A549 (cell line): ENCODE data around the gene MEGF6. TPM values are rescaled to one million over a fixed set of nuclear protein-coding genes. Genes with fewer than 3 reads are reported as not detected.

Source experiments
- ATAC-seq, 2 experiments: fragments of 200-7000 bp in 1 of 2; fragments of >200 bp in 1 of 2; cut with Nextera tagmentation in 1 of 2; cut with Tn5 transposase in 1 of 2; 3 replicates each; pipeline versions ENCODE4 v1.8.0 to v1.9.1; 2018 to 2020; ENCODE audit warnings: mild to moderate bottlenecking in 1 of 2, moderate library complexity in 1 of 2
- CTCF ChIA-PET: fragments of 300-600 bp; sonication (Branson Sonifier 250); formaldehyde crosslinking; extraction: SDS; loops from one replicate; lab custom pipeline; 2021; ENCODE audit warnings: antibody characterized with exemption, inconsistent platforms; lab: Yijun Ruan, JAX
- POLR2A ChIA-PET: fragments of 350-600 bp; formaldehyde crosslinking; extraction: SDS; loops from one replicate; lab custom pipeline; 2021; ENCODE audit warnings: antibody characterized with exemption, inconsistent platforms; lab: Yijun Ruan, JAX
- DNase-seq, 2 experiments: peaks; one replicate each; pipeline versions ENCODE4 v3.0.0 to v3.0.0-alpha.2; 2011 to 2016; ENCODE audit warnings: low read depth in 1 of 2, low spot score in 1 of 2
- FAIRE-seq: peaks from 2 replicates; lab custom pipeline; 2011; peaks lifted over from hg19 to GRCh38; lab: Jason Lieb, UNC
- H3K27ac ChIP-seq, 2 experiments: fragments of >200 bp; sonication (Bioruptor Twin); formaldehyde crosslinking; 3 replicates each; pipeline ENCODE4 v1.5.1; 2016 to 2017
- H3K4me1 ChIP-seq: fragments of >200 bp; sonication (Bioruptor Twin); formaldehyde crosslinking; 3 replicates; pipeline ENCODE4 v1.6.1; 2016
- H3K4me2 ChIP-seq: fragments of >200 bp; sonication (Bioruptor Twin); formaldehyde crosslinking; 3 replicates; pipeline ENCODE4 v1.6.1; 2016
- H3K4me3 ChIP-seq: fragments of >200 bp; sonication (Bioruptor Twin); formaldehyde crosslinking; 3 replicates; pipeline ENCODE4 v1.5.1; 2016
- H3K9me3 ChIP-seq: fragments of >200 bp; sonication (Bioruptor Twin); formaldehyde crosslinking; 3 replicates; pipeline ENCODE4 v1.6.1; 2016
- CEBPB ChIP-seq, 2 experiments: fragments of >200 bp in 1 of 2; sonication (Bioruptor Twin) in 1 of 2; formaldehyde crosslinking in 1 of 2; IDR thresholded peaks; 2 replicates each; pipeline ENCODE4 v1.6.1; 2012 to 2016
- FOSL2 ChIP-seq, 2 experiments: fragments of 450-650 bp in 1 of 2; fragments of >200 bp in 1 of 2; sonication (Bioruptor Twin) in 1 of 2; formaldehyde crosslinking; IDR thresholded peaks; 2 replicates each; pipeline versions ENCODE4 v1.5.0 to v1.6.1; 2016 to 2020; ENCODE audit warnings: mild to moderate bottlenecking in 1 of 2, moderate library complexity in 1 of 2
- FOXS1 ChIP-seq: fragments of 250-450 bp; sonication (Bioruptor Pico); IDR thresholded peaks from 2 replicates; pipeline ENCODE4 v1.5.0; 2020; ENCODE audit warnings: mild to moderate bottlenecking, moderate library complexity
- GATA3 ChIP-seq: IDR thresholded peaks from 2 replicates; pipeline ENCODE4 v1.6.1; 2012; ENCODE audit warnings: borderline replicate concordance
- MAFK ChIP-seq: fragments of 450-650 bp; IDR thresholded peaks from 2 replicates; pipeline ENCODE4 v1.6.1; 2014; ENCODE audit not compliant: partially characterized antibody
- MAZ ChIP-seq: fragments of 150-350 bp; IDR thresholded peaks from 2 replicates; pipeline ENCODE4 v1.6.1; 2014; ENCODE audit warnings: antibody characterized with exemption, low read depth, low read length, borderline replicate concordance
- MYC ChIP-seq: IDR thresholded peaks from 2 replicates; pipeline ENCODE4 v1.6.1; 2012; ENCODE audit warnings: mild to moderate bottlenecking, inconsistent platforms, low read length, improper control_type of control experiment, borderline replicate concordance
- NFE2L2 ChIP-seq: fragments of 150-350 bp; conservative IDR thresholded peaks from 2 replicates; pipeline ENCODE4 v1.6.1; 2014; ENCODE audit warnings: low read length
- NR3C1 ChIP-seq: fragments of >200 bp; sonication (Bioruptor Twin); formaldehyde crosslinking; IDR thresholded peaks from 3 replicates; pipeline ENCODE4 v1.6.1; 2017
- POLR2A ChIP-seq: IDR thresholded peaks from 2 replicates; pipeline ENCODE4 v1.6.1; 2012; ENCODE audit warnings: mild to moderate bottlenecking, low read length
- POLR2AphosphoS2 ChIP-seq: conservative IDR thresholded peaks from 2 replicates; pipeline ENCODE4 v1.6.1; 2012; ENCODE audit warnings: low read length, improper control_type of control experiment, inconsistent platforms
- RNF2 ChIP-seq: fragments of 200-600 bp; sonication (generic); IDR thresholded peaks from 2 replicates; pipeline ENCODE4 v1.6.1; 2016; ENCODE audit warnings: low read depth, mild to moderate bottlenecking, antibody characterized with exemption, moderate library complexity, borderline replicate concordance
- TP53 ChIP-seq: fragments of 250-450 bp; sonication (Bioruptor Pico); IDR thresholded peaks from 2 replicates; pipeline ENCODE4 v1.5.0; 2021; ENCODE audit warnings: mild to moderate bottlenecking, moderate library complexity
- ZC3H11A ChIP-seq: fragments of 450-650 bp; IDR thresholded peaks from 2 replicates; pipeline ENCODE4 v1.6.1; 2014; ENCODE audit warnings: antibody characterized with exemption, mild to moderate bottlenecking
- ZFP36 ChIP-seq: fragments of 450-650 bp; IDR thresholded peaks from 2 replicates; pipeline ENCODE4 v1.6.1; 2014; ENCODE audit warnings: borderline replicate concordance; ENCODE audit not compliant: partially characterized antibody
- ZNF302 ChIP-seq: fragments of 250-450 bp; sonication (Bioruptor Pico); IDR thresholded peaks from 2 replicates; pipeline ENCODE4 v1.9.0; 2021; ENCODE audit warnings: inconsistent platforms, mild to moderate bottlenecking, moderate library complexity
- ZSCAN20 ChIP-seq: fragments of 250-450 bp; sonication (Bioruptor Pico); IDR thresholded peaks from 2 replicates; pipeline ENCODE4 v1.8.0; 2022; ENCODE audit warnings: mild to moderate bottlenecking, moderate library complexity
- WGBS: methylation state at CpG from one replicate; pipeline ENCODE4 v1.1.6; 2017; ENCODE audit errors: missing lambda C conversion rate; 5-methylcytosine and 5-hydroxymethylcytosine counted together
- polyA plus RNA-seq, 4 experiments: library from polyadenylated mRNA; depleted of rRNA in 3 of 4; stranded (reverse); fragments of >200 nt; fragmentation: RNase III in 1 of 4; extraction: RNeasy Plus Mini Kit Qiagen cat#74134 plus additional on column Dnase treatment in 1 of 4; gene quantifications; 2 replicates in 3 of 4; 3 replicates in 1 of 4; pipeline ENCODE4 v1.2.3, GENCODE V29; 2011 to 2017
- TF ChIP-seq, protein P1 (sequence below): IDR thresholded peaks from 2 replicates; pipeline ENCODE4 v1.6.1; 2012
- TF ChIP-seq, protein P2 (sequence below): IDR thresholded peaks from 2 replicates; pipeline ENCODE4 v1.6.1; 2012
- TF ChIP-seq, protein P3 (sequence below): fragments of 450-650 bp; IDR thresholded peaks from 2 replicates; pipeline ENCODE4 v1.6.1; 2014; ENCODE audit warnings: antibody characterized with exemption
- TF ChIP-seq, protein P4 (sequence below): fragments of >200 bp; sonication (Bioruptor Twin); formaldehyde crosslinking; IDR thresholded peaks from 3 replicates; pipeline ENCODE4 v1.5.1; 2016
- TF ChIP-seq, protein P5 (sequence below): fragments of 200-600 bp; sonication (generic); IDR thresholded peaks from 2 replicates; pipeline ENCODE4 v1.6.1; 2016; ENCODE audit warnings: antibody characterized with exemption, mild to moderate bottlenecking, moderate library complexity

The MEGF6 gene
- polyA plus RNA-seq, 2 of the 4 experiments (the other 2 are of a cell fraction): 0.66 to 13.7 TPM

DNA sequence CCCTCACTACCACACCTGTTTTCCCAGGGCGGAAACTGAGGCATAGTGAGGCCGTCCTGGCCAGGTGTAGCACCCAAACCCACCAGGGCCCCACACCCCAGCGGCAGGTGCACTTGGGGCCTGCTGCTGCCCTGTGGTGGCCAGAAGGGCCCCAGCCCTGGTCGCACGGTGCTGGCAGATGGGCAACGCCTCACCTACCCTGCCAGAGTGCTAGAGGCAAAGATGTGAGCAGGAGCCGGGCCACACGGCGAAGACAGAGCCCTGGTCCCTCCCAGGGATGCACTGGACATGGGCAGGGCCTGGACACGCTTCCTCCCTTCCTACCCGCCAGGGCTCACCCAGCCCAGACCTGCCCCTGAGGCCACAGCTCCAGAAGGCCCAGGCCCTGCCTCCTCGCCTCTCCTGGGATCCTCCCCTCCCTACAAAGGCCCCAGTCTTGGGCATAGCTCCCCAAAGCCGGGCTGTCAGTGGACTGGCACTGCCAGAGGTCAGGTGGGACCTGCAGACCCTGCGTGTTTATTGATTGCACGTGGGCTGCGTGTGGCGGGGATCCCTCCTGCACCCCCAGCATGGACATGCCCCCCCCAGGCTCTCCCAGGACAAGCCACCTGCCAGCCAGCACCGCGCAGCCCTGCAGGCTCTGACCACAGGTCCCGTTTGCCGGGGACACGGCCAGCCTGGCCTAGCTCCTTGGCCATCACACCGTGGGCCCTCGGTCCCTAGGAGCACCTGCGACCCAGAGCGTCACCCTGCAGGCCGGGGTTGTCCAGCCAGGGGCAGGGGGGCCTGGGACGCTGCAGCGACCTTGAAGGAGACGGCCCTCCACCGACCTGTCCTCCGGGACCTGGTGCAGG, 44.1 kb downstream of the MEGF6 start:
- H3K9me3 ChIP-seq: no peaks in the 10 kb centered on the region
- H3K27ac ChIP-seq: no peak overlapping the region
- 83% methylated on average over 12 of the region's 32 CpGs for WGBS
- DNase-seq (no peak), FAIRE-seq (no peak), ATAC-seq (0 out of 6 replicates have a peak, but pooled peaks of 1 of the 2 experiments have one; percentile 9)
- TF ChIP-seq POLR2AphosphoS2 (no peak), TP53 (no peak), ZNF302 (CRISPR knock-in tag) (no peak), ZSCAN20 (CRISPR knock-in tag) (no peak), FOXS1 (CRISPR knock-in tag) (no peak), MAZ (no peak), ZFP36 (no peak), POLR2A (no peak), FOSL2 (IDR thresholded peaks at IDR 0.05) (no peak), FOSL2 (CRISPR knock-in tag; IDR thresholded peaks at IDR 0.05) (no peak), CEBPB (IDR thresholded peaks at IDR 0.05) (no peak), MYC (no peak)
- TF ChIP-seq, protein P1, sequence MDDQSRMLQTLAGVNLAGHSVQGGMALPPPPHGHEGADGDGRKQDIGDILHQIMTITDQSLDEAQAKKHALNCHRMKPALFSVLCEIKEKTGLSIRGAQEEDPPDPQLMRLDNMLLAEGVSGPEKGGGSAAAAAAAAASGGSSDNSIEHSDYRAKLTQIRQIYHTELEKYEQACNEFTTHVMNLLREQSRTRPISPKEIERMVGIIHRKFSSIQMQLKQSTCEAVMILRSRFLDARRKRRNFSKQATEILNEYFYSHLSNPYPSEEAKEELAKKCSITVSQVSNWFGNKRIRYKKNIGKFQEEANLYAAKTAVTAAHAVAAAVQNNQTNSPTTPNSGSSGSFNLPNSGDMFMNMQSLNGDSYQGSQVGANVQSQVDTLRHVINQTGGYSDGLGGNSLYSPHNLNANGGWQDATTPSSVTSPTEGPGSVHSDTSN: no peak
- TF ChIP-seq, protein P2, sequence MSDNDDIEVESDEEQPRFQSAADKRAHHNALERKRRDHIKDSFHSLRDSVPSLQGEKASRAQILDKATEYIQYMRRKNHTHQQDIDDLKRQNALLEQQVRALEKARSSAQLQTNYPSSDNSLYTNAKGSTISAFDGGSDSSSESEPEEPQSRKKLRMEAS: no peak
- TF ChIP-seq, protein P3, sequence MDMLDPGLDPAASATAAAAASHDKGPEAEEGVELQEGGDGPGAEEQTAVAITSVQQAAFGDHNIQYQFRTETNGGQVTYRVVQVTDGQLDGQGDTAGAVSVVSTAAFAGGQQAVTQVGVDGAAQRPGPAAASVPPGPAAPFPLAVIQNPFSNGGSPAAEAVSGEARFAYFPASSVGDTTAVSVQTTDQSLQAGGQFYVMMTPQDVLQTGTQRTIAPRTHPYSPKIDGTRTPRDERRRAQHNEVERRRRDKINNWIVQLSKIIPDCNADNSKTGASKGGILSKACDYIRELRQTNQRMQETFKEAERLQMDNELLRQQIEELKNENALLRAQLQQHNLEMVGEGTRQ: no peak
- TF ChIP-seq, protein P4, sequence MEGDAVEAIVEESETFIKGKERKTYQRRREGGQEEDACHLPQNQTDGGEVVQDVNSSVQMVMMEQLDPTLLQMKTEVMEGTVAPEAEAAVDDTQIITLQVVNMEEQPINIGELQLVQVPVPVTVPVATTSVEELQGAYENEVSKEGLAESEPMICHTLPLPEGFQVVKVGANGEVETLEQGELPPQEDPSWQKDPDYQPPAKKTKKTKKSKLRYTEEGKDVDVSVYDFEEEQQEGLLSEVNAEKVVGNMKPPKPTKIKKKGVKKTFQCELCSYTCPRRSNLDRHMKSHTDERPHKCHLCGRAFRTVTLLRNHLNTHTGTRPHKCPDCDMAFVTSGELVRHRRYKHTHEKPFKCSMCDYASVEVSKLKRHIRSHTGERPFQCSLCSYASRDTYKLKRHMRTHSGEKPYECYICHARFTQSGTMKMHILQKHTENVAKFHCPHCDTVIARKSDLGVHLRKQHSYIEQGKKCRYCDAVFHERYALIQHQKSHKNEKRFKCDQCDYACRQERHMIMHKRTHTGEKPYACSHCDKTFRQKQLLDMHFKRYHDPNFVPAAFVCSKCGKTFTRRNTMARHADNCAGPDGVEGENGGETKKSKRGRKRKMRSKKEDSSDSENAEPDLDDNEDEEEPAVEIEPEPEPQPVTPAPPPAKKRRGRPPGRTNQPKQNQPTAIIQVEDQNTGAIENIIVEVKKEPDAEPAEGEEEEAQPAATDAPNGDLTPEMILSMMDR: no peak
- no peaks in the 10 kb centered on the region for H3K4me1 ChIP-seq
- no peak overlapping the region for H3K4me3 ChIP-seq
- ChIA-PET POLR2A (no interaction called here), CTCF (interaction anchor here (0.6 to 6.0 kb wide), 7 partner anchors 8 to 114 kb away, joined by 3 to 81 read pairs (median 4); no protein-coding TSS in a partner anchor)
- H3K4me2 ChIP-seq: no peak overlapping the region

DNA sequence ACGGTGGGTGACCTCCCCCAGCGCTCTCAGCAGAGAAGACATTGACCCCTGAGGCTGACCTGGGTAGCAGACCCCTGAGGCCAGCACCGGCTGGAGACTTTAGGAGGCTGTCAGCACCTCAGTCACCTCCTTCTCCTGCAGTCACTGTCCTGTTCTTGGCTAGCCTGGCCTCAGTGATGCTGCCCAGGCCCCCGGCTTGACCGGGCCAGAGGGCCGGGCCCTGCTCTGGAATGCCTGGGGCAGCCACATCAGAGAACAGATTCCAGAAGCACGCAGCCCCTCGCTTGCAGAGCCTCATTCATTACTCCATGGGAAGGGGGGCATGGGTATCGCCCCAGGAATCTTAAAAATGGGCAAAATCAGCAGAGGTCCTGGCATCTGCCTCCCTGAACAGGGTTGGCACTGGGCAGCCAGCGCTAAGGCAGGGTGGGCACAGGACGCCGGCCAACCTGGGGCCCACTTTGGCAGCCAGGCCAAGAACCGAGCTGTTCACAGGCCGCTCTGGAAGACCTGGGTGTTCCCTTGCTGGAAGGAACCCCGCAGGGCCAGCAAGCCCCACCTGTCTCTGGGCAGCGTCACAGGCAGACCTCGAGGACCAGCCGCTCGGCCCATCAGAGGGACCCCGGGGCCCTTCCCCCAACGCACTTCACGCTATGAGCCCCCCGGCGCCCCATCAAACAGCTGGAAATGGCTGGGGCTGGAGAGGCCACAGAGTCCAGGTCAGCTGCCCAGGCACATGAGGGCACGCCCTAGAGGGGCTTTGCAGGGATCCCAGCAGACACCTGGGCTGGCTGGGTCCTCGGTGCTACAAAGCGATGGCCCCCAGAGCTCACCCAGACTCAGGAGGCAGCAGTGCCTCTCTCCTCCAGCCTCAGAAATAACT, 45.1 kb downstream of the MEGF6 start:
- no peak for FAIRE-seq
- no peaks in the 10 kb centered on the region for H3K4me1 ChIP-seq
- ChIA-PET CTCF (interaction anchor here (0.5 to 6.0 kb wide), 12 partner anchors 10 to 113 kb away, joined by 3 to 81 read pairs (median 4); no protein-coding TSS in a partner anchor), POLR2A (no interaction called here)
- no peak for ATAC-seq
- no peak for DNase-seq
- H3K4me2 ChIP-seq: no peak overlapping the region
- H3K27ac ChIP-seq: no peak overlapping the region
- H3K9me3 ChIP-seq: no peaks in the 10 kb centered on the region
- no peak overlapping the region for H3K4me3 ChIP-seq
- 73% methylated on average over 5 of the region's 27 CpGs for WGBS
- TF ChIP-seq GATA3 (no peak), POLR2A (no peak), MAFK (no peak), RNF2 (no peak), ZFP36 (no peak), NFE2L2 (no peak), ZC3H11A (no peak), FOXS1 (CRISPR knock-in tag) (no peak), NR3C1 (no peak)
- TF ChIP-seq, protein P1: no peak
- TF ChIP-seq, protein P5, sequence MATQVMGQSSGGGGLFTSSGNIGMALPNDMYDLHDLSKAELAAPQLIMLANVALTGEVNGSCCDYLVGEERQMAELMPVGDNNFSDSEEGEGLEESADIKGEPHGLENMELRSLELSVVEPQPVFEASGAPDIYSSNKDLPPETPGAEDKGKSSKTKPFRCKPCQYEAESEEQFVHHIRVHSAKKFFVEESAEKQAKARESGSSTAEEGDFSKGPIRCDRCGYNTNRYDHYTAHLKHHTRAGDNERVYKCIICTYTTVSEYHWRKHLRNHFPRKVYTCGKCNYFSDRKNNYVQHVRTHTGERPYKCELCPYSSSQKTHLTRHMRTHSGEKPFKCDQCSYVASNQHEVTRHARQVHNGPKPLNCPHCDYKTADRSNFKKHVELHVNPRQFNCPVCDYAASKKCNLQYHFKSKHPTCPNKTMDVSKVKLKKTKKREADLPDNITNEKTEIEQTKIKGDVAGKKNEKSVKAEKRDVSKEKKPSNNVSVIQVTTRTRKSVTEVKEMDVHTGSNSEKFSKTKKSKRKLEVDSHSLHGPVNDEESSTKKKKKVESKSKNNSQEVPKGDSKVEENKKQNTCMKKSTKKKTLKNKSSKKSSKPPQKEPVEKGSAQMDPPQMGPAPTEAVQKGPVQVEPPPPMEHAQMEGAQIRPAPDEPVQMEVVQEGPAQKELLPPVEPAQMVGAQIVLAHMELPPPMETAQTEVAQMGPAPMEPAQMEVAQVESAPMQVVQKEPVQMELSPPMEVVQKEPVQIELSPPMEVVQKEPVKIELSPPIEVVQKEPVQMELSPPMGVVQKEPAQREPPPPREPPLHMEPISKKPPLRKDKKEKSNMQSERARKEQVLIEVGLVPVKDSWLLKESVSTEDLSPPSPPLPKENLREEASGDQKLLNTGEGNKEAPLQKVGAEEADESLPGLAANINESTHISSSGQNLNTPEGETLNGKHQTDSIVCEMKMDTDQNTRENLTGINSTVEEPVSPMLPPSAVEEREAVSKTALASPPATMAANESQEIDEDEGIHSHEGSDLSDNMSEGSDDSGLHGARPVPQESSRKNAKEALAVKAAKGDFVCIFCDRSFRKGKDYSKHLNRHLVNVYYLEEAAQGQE: no peak
